NCI-H187 (cell line): Measurements from ENCODE around the gene C16orf46.
"Not testable (repeated sequence)": the region's sequence is repeated elsewhere in the genome, so short reads cannot be mapped to it uniquely, and the experiment has no call there.

Experiments
- DNase-seq, 2 experiments: peaks; one replicate each; lab custom pipeline; 2025; lab: John Stamatoyannopoulos, UW

The C16orf46 gene, protein sequence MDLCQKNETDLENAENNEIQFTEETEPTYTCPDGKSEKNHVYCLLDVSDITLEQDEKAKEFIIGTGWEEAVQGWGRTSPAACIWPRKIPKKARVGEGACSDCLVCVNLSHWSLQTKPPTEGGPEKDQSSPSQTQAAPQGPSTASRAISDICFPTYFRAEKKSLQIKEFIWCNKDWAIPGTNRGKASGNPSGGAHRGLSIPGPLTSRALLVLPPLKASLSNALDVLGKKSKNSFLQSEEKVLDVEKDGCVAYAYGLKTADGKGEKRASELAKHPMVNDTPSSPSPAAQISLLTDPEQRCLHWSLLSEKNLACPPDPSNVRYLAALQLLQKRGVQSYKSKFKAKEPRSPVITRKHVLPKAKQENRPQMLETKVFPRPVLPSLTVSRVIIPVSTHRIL

DNA sequence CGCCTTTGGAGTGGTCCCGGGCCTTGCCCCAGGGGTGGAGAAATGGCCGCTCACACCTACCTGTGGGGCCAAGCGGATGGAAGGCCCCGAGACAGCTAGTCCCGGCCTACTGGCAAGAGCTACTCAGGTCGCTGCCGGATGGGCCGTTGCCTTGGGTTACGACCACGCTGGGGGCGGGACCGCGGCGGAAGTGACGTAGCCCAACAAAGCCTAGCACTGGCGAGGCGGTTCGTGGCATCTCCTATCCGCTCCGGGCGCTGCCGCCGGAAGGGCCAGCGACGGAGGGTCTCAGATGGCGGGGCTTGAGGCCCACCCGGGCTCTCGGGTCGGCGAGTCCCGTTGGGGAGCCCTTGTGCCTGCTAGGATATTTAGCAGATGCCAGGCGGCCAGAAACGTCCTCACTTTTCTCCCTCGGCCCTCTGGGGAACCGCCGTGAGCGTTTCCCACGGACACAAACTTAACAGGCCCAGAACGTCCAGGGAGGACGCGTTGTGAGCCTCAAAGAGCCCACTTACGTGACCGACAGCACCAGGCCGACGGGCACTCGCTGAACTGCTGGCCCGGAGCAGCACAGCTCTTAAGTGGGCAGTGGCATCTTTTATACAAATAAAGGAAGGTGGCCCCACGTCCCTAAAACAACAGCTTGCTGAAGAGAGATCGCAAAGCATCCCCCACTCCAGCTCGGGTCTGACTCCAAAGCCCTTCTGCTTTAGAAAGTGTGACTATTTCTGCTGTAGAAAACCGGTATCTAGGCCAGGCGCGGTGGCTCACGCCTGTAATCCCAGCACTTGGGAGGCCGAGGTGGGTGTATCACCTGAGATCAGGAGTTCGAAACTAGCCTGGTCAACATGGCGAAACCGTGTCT lies at the start of gene C16orf46:
Gene C16orf46, minus strand, starts transcription at position 163 of the 865 bp plus-strand sequence. CDS start 13,283 bp downstream, outside the sequence.
- peak; percentile 83 to 84 for DNase-seq

DNA sequence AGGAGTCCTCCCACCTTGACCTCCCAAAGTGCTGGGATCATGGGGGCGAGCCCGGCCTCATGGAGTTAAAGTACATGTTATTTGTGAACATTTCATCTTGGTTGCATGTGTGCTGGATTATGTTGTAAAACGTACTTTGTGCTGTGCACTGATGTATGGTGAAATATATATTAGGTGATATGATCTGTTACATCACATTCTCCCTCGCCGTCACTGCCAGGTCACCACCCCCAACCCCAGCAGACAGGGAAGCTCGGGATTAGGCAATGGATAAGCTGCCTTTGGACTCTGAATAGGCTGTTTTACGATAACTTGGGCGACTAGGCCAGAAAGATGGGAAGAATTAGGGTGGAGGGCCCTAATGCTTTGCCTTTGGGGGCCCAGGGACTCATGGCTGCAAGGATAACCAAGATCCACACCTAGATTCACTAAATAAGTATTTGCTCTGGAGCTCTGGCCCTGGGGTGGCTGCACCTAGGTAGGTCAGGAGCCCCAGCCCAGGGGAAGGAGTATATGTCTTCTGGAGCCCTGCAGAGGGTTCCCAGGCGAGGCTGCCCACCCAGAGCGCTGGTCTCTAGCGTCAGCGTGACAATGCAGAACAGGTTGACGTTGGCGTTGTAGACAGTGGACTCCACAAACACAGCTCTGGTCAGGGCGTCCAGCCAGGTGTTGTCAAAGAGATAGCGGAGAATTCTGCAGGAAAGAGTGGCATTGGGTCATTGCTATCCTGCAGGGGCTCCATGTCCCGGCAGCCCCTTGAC lies 46.2 kb upstream of the C16orf46 start:
- DNase-seq: no peak

DNA sequence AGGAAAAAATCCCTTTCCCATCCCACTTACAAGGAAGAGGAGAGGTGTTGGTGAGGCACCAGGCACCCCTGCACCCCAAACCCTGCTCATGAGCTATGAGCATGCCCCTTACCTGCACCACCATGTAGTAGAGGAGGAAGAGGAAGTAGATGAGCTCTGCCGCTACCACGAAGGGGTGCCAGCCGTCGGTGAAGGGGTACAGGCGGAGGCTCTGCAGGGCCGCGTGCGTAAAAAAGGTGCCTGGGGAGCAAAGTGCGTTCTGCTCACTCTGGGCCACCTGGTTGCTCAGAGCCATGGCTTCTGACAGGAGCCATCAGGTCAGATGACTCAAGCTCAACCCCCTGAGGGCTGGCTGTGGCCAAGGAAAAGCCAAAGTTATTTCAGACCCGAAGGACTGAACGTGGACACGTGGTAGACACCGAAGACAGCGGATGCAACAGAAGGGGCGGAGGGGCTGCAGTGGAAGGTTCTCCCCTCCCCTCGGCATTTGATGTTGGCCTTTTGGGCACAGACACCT lies 44.5 kb upstream of the C16orf46 start:
- DNase-seq: no peak

DNA sequence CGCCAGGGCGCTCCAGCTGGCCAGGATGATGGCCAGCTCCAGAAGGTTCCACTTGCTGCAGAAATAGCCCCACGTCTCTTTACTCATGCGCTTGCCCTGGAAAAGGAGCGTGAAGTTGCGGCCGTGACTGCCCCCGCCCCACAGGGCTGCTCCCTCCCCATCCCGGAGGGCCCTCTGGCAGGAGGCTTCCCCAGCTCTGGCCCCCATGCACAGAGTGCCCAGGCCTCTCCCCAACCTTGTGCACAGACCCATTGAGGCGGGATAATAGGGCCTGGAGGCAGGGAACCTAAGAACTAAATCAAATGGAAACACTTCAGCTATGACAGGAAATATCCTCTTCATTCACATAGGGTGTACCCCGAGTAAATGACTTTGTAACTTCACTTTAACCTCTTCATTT lies 40.4 kb upstream of the C16orf46 start:
- no peak for DNase-seq

DNA sequence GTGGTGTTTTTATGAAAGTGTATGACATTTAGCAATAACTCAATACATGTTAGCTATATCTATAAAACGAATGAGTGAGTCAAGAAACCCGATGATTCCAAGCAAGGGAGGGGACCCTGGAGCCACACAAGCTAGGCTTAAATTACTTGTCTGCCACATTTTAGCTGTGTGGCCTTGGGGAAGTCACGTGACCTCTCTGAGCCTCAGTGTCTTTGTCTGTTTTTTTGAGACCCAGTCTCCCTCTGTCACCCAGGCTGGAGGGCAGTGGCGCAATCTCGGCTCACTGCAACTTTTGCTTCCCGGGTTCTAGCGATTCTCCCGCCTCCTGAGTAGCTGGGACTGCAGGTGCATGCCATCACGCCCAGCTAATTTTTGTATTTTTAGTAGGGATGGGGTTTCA lies 39.2 kb upstream of the C16orf46 start:
- DNase-seq: no peak

DNA sequence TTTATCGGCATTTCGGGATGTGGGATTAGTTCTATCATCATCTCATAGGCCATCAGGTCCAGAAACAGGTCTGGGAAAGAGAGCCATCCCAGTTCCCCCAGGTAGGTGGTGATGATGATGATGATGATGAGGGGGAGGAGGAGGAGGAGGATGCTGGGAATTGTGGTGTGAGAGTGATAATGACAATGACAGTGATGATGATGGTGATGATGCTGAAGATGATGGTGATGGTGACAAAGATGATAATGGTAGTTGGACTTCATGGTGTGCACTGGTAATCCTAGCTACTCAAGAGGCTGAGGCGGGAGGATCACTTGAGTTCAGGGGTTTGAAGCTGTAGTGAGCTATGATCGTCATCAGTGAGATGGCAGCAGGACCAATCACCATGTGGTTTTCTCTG lies 35.4 kb upstream of the C16orf46 start:
- no peak for DNase-seq

DNA sequence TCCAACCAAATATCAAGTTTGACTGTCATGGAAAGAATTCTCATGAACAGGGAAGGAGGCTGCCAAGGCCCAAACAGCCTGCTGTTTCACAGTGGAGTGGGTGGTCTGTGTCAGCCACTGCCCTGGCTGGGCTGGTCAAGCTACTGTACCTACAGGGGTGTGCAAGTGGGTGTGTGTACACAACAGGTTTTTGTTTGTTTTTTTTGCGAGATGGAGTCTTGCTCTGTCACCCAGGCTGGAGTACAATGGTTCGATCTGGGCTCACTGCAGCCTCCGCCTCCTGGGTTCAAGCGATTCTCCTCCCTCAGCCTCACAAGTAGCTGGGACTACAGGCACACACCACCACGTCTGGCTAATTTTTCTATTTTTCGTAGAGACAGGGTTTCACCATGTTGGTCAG lies 32.2 kb upstream of the C16orf46 start:
- DNase-seq: not testable (repeated sequence)

DNA sequence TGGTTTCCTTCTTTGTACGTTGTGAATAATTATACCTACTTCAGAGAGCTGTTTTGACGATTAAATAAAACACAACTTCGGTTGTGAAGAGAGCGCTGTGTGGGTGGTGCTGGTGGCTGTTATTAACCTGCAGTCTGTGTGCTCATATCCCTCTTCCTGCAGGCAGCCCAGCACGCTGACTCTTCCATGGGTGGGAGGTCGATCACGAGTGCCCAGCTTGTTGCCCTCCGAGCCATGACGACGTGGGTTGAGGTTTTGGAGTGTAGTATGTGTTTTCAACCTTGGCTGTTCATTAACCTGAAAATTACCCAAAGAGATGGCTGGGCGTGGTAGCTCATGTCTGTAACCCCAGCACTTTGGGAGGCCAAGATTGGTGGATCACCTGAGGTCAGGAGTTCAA lies 30.5 kb upstream of the C16orf46 start:
- no peak for DNase-seq

DNA sequence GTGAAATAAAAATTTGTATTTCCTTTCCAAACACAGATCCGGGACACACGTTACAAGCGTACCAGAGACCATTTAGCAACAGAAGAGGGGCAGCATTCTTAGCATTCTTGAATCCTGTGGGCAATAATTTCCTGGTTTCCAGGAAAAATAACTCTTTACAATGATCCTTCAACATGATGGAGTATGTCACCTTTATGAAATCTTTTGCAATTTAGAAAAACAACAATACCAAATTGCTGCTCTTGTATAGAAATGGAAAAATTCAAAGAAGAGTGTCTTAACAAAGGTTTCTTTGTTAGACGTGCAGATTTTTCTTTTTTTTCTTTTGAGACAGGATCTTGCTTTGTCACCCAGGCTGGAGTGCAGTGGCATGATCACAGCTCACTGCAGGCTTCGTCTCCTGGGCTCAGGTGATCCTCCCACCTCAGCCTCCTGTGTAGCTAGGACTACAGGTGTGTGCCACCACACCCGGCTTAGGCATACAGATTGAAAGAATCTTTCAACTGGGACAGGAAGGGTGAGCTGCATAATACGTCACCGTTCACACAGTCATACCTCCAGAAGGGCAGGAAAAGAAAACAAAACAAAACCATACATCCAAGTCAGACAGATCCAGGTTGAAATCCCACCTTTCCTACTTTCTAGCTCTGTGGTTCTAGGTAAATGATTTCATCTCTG lies 29.9 kb upstream of the C16orf46 start:
- DNase-seq: no peak

DNA sequence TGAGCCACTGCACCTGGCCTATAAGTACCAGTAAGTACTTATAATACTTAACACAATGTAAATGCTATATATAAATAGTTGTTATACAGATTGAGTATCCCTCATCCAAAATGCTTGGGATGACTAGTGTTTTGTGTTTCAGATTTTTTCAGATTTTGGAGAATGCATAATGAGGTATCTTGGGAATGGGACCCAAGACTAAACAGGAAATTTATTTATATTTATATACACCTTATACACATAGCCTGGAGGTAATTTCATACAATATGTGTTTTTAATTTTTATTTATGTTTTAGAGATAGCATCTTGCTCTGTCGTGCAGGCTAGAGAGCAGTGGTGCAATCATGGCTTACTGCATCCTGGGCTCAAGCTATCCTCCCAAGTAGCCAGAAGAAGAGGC lies 28.9 kb upstream of the C16orf46 start:
- no peak for DNase-seq

DNA sequence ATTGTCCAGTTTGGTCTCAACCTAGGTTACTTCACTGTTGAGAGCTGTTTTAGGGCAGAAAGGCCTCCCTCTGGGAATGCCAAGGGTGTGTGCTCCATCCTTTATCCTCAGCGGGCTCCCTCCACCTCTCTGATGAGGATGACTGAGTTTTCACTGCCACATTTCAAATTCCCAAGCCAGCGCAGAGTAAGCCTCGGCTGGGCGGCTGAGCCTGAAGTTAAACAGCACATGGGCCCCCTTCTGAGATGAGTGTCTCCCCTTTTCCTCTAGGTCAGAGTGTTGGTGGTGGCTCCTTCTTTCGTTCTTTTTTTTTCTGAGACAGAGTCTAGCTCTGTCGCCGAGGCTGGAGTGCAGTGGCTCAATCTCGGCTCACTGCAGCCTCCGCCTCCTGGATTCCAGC lies 24.7 kb upstream of the C16orf46 start:
- no peak for DNase-seq

DNA sequence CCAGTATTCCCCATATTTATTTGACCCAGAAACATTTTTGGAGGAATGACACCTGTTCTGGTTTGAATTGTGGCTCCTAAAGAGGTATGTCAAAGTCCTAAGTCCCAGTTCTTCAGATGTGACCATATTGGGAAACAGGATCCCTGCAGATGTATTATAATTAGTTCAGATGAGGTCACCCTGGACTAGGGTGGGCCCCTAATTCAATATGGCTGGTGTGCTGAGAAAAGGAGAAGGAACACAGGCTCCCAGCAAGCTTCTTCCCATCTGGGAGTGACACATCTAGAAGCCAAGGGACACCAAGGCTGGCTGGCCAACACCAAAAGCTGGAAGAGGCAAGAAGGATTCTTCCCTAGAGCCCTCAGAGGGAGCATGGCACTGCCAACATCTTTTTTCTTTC lies 22.9 kb upstream of the C16orf46 start:
- DNase-seq: no peak

DNA sequence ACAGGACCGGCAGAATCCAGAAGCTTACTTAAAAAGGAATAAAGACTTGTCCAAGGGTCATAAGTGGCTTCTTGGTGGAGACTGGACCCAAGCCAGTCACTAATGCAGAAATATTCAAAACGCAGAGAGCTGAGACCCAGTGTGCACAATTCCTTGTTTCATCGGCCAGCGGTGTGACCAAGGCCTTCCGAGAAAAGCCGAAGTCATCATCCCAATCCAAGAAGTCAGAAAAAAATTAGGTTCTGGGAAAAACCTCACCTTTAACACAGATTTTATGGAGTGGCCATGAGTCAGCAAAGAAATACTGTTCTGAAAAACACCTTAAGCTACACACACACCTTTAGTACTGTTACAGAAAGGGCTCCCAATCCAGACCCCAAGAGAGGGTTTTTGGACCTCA lies 20.2 kb upstream of the C16orf46 start:
- no peak for DNase-seq

DNA sequence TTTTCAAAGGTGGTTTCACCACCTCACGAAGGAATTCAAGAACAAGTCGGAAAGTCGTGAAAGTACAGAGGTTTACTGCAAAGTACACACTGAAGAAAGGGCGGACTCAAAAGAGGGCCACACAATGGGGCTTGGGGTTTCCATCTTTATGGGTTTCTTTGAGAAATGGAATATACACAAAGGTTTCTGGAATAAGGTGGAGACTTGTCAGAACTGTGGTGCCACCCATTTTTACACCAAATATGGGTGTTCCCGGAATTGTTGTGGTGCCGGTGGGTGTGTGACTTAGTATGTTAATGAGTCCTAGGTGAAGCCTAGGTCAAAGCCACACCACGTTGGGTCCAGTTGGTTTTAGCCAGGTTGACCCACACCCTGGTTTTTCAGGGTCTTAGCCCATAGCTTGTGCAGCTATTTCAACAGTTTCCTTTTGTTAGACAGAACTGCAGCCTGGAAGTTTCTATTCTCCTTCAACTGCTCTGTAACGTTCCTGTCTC lies 19.7 kb upstream of the C16orf46 start:
- no peak for DNase-seq

DNA sequence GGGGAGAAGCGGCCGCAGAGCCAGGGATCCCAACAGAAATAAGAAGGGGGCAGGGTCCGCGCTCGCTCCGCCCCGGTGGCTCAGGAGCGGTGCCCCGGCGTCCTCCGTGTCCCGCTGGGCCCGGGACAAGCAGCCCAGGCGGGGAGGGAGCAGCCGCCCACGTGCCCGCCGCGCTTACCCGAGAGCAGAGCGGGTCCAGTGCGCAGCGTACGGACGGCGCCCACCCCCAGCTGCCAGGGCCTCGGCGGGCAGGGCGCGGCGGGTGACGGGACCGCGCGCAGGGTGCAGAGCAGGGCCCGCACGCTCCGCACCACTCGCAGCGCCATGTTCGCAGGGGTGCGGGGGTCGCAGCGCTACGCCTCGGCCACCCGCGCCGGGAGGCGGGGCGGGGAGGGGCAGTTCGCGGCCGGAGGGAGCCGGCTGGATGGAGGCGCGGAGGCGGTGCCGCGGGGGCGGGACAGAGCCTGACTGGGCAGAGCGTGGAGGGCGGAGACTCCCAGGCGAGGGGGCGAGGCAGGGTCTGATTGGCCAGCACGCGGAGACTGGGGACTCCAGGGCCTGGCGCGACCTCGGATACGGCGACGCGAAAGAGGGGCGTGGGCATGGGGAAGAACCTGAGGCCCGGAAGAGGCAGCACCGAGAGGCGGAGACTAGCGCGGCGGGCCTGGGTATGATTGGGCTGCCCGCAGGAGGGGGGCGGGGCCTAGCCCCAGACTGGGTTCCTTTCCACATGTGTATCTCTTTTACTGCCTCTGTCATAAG lies 19.1 kb upstream of the C16orf46 start, which contains the start of gene GCSH:
Gene GCSH, minus strand, starts transcription at position 443 of the 762 bp plus-strand sequence. Its CDS starts 117 bp downstream, at position 326.
- DNase-seq: peak; percentile 80 to 93

DNA sequence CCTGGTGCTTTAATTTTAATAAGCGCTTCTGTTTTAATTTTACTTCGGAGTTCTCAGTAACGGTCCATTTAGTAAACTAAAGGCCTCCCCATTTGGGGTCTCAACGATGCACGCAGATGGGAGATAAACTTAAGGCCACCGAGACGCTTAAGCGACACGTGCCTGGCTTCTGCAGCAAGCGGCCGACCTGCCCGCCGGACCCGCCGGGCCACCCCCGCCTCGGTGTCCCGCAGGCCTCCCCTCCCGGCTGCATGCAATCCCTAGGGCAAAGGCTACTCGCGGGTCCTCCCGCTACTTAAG lies 18.6 kb upstream of the C16orf46 start:
- DNase-seq: no peak

DNA sequence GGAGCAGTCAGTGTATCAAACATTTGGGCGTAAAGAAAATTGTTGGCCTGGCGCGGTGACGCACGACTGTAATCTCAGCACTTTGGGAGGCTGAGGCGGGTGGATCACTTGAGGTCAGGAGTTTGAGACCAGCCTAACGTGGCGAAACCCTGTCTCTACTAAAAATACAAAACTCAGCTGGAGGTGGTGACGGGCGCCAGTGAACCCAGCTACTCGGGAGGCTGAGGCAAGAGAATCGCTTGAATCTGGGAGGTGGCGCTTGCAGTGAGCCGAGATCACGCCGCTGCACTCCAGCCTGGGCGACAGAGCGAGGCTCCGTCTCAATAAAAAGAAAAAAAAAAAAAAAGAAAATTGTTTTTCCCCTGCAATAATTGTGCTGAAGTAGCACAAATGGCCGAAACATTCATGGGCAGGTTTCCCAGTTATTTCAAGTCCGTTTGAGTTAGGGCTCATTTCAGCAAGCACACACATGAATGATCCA lies 17.8 kb upstream of the C16orf46 start:
- DNase-seq: no peak

DNA sequence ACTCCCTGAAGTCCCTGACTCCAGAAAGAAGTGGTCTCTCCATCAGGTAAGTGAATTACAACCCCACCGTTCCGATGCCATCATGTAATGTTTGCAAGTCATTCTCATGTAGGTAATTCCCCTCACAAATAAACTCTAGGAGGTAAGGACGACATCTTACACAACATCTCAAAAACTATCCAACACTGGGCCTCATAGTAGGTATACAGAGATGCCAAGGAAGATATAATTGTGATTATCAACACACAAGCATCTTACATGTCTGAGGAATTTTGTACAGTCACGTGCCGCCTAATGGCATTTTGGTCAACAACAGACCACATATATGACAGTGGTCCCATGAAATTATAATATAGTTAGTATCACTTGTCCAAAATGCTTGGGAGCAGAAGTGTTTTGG lies 11.8 kb upstream of the C16orf46 start:
- DNase-seq: no peak

DNA sequence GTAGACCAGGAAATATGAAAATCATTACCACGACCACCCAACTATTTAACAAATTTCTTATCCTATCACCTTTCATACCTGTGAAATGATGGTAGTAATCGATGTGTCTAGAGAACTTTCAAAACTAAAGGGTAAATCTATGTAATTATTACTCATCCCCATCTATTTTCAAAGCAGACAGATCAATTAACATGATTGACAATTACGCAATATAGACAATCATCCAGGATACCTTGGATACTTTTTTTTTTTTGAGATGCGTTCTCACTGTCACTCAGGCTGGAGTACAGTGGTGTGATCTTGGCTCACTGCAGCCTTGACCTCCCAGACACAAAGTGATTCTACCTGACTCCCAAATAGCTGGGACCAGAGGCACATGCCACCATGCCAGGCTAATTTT lies 4.0 kb upstream of the C16orf46 start:
- no peak for DNase-seq

DNA sequence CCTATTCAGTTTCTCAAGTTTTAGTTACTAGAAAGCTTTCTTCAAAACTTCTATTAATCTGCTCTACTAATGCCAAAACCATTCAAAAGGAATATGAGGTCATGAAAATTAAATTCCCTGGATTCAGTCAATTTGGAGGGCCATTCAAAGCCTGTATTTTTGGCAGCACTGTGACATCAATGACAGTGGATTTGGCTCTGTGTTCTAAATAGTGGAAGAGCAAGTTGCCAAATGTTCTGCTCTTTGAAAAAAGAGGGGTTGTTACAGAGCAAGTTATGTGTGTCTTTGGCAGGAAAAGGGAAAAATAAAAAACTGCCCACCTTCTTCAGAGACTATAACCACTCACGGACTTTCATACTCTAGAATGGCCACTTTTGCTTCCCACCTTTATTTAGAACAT lies 3.2 kb upstream of the C16orf46 start:
- no peak for DNase-seq
